NOMO-1 treated with DMSO at 0.1 percent for 48 hours (cell line): ENCODE data around the gene RPSA.
"Not testable (repeated sequence)": the region's sequence is repeated elsewhere in the genome, so short reads cannot be mapped to it uniquely, and the experiment has no call there.

Experiments used
- DNase-seq: peaks from one replicate; lab custom pipeline; 2025; ENCODE audit not compliant: unreplicated experiment; lab: John Stamatoyannopoulos, UW

RPSA gene

GRCh38 chr3:39419742-39420315 is 13.3 kb downstream of the RPSA start:
- no peak for DNase-seq

DNA sequence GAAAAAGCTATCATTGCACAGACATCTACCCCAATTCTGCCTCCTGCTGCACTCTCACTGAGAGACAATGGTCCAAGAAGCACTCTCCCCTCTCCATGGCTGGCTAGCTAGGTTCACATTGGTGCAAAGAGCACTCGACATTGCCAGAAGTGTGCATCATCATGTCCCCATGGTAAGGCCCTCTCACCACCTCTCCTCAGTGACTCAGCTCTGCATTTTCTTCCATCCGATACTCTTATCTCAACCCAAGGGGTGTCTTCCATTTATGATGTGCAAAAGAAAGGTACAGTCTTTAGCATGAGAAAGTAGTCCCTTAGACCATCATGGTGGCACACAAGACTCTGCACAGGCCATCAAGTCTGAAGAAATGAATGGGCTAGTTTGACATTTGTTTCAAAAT is 14.0 kb downstream of the RPSA start:
- no peak for DNase-seq

- no peak for DNase-seq
These were observed 17.0 kb downstream of the RPSA start for GRCh38 chr3:39423436-39423970.

GRCh38 chr3:39426312-39426711 is 19.8 kb downstream of the RPSA start:
- DNase-seq, result no peak

DNA sequence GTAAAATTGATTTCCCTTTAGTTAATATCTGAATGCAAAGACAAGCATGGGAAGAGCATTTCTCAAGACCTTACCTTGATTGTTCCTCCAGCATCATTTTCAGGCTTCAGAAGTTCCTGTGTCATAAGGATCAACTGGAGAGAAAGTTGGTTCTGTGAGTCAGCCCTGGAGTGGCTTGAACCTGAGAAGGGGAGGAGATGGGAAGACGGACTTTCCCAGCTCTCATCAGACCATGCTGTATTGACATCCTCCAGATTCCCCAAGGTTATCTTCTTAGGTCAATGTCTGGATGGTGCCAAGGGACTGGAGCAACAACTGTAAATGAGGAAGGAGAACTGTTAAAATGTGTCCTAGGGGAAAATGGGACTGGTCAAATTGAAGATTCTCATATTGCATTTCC is 21.0 kb downstream of the RPSA start:
- no peak for DNase-seq

DNA sequence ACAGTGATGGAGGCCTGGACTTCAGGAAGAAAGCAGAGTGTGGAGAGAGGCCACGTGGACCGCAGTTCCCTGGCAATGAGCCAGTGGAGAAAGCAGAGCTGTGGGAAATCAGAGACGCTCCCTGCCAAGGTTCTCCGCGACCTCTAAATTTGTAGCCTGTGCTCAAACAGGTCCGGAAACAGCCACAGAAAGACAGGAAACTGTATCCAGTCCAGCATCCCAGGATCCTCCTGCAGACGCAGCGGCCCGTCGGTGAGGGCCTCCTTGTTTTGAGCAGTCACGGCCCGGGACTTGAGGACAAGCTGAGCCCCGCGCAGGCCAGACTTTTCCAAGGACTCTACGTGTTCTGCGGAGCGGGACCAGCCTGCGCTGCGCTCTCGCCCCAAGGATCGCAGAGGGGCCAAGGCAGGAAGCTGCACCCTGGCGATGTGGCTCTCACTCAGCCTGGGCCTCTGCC is 22.3 kb downstream of the RPSA start:
- DNase-seq, result no peak

DNA sequence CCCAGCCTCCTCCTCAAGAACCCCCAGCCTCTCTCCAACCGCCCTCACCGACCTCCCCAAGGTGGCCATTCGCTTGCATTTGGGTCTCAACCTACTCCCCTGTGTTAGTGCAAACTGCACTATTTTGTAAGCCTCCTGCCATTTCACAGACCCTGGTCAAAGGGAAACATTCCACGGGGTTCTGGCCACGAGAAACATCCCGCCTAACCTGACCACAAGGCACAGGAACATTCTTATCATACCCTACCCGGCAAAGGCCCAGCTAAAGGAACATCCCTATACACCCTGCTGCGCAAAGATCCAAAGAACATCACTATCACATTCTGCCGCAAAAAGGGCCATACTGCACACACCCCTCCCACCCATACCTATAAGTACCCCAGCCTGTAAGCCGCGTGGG is 22.9 kb downstream of the RPSA start:
- no peak for DNase-seq

- no peak for DNase-seq
These were observed 25.8 kb downstream of the RPSA start for GRCh38 chr3:39432342-39432741.

- no peak for DNase-seq
These were observed 27.1 kb downstream of the RPSA start for GRCh38 chr3:39433642-39434041.

DNA sequence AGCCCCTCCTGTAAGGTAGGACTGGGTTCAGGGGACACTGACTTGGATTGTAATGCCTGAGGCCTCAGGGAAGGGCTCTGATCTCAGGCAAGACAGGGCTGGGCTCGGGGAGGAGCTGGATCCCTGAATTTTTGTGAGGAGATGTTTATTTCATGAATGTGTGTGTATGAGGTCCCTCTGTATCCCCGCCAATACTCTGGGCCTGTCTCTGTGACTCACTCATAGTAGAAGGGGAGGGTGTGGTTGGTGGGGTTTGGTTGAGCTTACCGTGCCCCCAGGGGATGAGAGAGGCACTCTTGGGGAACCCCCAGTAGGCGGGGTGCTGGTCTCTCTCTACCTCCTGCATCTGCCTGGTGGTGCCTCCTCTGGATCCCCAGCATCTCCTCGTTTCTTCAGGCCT is 28.1 kb downstream of the RPSA start:
- DNase-seq, result no peak

DNA sequence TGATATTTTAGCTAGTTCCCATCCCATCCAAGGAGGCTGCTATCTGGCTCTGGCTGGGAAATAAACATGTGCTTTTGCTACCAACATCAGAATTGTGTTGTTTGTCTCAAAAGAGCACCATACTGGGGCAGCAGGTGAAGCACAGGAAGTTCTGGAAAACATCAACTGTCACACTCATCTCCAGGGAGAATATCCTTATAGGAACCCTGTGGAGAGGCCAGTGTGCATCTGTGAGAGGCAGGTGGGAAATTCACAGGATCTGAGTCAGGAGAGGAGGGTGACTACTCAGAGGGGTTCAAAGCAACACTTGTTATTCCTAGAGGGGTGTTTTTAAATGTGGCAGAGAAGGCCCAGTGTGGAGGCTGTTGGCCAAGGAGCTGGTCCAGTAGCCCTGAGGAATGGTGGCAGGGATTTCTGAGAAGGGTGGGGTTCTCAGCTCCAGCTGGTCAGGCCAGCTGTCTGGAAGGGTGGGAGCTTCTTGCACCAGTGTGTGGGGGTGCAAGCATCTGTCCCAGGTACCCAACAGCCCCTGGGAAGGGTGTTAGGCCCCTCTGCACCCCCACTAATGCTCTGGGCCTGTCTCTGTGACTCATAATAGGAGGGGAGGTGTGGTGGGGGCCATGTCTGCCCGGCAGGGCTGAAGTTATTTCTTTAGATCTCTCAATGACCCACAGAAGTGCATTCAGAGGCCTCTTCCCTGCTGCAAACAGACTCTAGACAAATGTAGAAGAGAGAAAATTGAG is 28.7 kb downstream of the RPSA start:
- DNase-seq, result no peak

- no peak for DNase-seq
These were observed 32.4 kb downstream of the RPSA start for GRCh38 chr3:39438880-39439279.

- no peak for DNase-seq
These were observed 33.8 kb downstream of the RPSA start for GRCh38 chr3:39440316-39440715.

DNA sequence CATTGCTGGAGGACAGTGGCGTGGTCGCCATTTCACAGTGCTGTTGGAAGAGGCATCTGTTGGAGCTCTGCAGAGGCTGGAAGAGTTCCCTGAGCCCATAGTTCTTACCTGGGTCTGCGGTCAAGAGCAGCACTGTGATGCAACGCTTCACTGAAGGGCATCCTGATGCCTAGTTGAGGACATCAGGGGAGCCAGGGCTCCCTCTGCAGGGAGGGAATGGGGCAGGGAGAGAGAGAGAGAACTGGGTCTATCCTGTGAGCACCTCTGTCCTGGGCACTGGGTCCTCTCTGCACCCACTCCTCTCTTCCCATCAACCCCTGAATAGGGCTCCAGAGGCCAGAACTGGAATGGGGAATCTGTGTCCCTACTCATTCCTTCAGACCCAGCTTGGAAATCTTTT is 37.0 kb downstream of the RPSA start:
- DNase-seq, result no peak

GRCh38 chr3:39445927-39446326 is 39.4 kb downstream of the RPSA start:
- peak; percentile 11 for DNase-seq

GRCh38 chr3:39446444-39446843 is 39.9 kb downstream of the RPSA start:
- DNase-seq, result no peak

- peak; percentile 36 for DNase-seq
These were observed 41.3 kb downstream of the RPSA start for GRCh38 chr3:39447637-39448483.

GRCh38 chr3:39448506-39449233 is 42.1 kb downstream of the RPSA start:
- DNase-seq, result no peak

DNA sequence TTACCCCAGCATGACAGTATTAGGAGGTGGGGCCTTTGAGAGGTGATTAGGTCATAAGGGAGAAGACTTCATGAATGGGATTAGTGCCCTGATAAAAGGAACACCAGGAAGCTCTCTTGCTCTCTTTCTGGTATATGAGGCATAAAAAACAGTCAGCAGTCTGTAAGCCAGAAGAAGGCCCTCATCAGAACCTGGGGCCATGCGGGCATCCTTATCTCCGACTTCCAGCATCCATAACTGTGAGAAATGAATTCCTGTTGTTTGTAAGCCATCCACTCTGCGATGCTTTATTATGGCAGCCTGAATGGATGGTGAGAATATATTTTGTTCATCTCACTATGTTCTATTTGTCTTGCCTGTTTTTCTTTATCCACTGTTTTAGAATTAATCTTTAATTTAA is 43.3 kb downstream of the RPSA start:
- no peak for DNase-seq

DNA sequence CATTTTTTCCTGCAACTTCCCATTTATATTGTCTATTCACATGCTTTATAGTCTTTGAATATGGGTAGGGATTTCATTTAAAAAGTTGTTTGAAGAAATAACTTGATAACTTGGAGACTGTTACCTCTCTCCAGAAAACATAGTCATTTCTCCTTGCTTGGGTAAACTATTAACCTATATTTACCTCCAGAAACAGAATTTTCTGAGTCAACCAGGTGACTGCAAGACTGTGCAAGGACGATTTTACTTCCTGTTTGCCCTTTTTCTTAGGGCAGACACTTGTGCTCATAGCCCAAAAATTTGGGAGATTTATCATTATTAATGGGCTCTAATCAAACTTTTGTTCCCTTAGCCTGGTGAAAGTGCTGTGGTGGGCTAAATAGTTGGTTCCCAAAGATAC is 46.6 kb downstream of the RPSA start:
- DNase-seq, result no peak

- DNase-seq, result not testable (repeated sequence)
These were observed 47.4 kb downstream of the RPSA start for GRCh38 chr3:39453872-39454271.
